Loucy (cell line): Measurements from ENCODE around the gene CPLANE1.

ENCODE experiments used
- EZH2phosphoT487 ChIP-seq: fragments of 200-600 bp; IDR thresholded peaks from 2 replicates; pipeline ENCODE4 v1.6.1; 2018; ENCODE audit warnings: antibody characterized with exemption, mild to moderate bottlenecking, moderate library complexity, borderline replicate concordance
- TF ChIP-seq, protein P1 (sequence below): fragments of 200-600 bp; sonication (generic); conservative IDR thresholded peaks from 2 replicates; pipeline ENCODE4 v1.5.1; 2014; ENCODE audit warnings: mild to moderate bottlenecking, antibody characterized with exemption, low read length

DNA sequence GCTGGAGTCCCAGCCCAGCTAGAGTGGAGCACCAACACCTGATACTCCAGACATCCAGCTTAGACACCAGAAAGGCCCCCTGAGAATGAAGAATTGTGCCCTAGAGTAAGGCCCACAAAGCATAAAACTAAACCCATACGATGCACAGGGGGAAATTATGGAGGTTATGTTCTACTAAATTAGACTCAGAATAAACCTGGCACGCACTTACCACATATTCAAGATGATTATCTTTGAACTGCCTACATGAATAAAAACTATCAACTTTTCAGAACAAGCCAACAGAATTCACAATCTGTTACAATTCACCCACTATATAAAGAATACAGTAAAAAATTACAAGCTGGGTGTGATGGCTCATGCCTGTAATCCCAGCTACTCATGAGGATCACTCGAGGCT lies 168.5 kb downstream of the CPLANE1 start:
- TF ChIP-seq, protein P1, sequence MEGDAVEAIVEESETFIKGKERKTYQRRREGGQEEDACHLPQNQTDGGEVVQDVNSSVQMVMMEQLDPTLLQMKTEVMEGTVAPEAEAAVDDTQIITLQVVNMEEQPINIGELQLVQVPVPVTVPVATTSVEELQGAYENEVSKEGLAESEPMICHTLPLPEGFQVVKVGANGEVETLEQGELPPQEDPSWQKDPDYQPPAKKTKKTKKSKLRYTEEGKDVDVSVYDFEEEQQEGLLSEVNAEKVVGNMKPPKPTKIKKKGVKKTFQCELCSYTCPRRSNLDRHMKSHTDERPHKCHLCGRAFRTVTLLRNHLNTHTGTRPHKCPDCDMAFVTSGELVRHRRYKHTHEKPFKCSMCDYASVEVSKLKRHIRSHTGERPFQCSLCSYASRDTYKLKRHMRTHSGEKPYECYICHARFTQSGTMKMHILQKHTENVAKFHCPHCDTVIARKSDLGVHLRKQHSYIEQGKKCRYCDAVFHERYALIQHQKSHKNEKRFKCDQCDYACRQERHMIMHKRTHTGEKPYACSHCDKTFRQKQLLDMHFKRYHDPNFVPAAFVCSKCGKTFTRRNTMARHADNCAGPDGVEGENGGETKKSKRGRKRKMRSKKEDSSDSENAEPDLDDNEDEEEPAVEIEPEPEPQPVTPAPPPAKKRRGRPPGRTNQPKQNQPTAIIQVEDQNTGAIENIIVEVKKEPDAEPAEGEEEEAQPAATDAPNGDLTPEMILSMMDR: no peak
- no peak for TF ChIP-seq EZH2phosphoT487
